Measurements from ENCODE around the gene C16orf87. TPM values are rescaled to one million over a fixed set of nuclear protein-coding genes. Genes with fewer than 3 reads are reported as not detected.
"Not testable (repeated sequence)": the region's sequence is repeated elsewhere in the genome, so short reads cannot be mapped to it uniquely, and the experiment has no call there.

The C16orf87 gene, protein sequence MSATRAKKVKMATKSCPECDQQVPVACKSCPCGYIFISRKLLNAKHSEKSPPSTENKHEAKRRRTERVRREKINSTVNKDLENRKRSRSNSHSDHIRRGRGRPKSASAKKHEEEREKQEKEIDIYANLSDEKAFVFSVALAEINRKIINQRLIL
- total RNA-seq (2014; rRNA removed; shearing (Covaris generic)): 10.8 and 11.8 TPM in 2 replicates

DNA sequence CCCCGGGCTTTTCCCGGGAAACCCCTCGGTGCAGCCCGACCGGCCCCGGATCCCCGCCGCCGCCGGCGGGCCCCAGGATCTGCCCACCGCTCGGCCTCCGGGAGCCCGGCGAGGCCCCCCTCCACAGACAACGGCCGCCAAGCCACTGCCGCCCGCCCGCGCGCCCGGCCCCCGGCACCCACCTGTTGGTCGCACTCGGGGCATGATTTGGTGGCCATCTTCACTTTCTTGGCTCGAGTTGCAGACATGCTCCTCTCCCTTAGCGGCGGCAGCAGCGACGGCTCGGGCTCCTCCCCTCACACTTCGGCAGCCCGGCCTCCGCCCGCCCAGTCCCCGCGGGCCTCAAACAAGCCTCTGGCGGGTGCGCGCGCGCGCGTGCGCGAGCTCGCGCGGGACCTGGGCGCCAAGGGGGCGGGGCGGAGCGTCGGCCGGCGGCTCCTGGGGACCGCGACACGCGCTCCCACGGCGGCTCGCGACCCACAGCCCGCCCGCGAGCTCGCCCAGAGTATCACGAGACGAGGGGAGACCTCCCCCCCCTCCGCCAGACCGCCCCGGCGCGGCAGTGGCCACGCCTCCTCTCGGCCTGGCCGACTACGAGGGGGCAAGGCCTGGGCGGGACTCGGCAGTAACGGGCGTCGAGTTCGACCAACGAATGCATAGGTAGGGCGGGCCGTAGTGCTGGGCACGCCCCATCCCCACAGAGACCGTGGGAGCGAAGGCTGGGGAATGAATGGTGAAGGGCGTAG lies at the start of gene C16orf87:
TSS of gene C16orf87 (minus strand) at position 279 of the 746 bp plus-strand sequence. CDS start at position 248, 31 bp downstream.
- DNase-seq (ENCODE audit: low read depth): peak; percentile 90

DNA sequence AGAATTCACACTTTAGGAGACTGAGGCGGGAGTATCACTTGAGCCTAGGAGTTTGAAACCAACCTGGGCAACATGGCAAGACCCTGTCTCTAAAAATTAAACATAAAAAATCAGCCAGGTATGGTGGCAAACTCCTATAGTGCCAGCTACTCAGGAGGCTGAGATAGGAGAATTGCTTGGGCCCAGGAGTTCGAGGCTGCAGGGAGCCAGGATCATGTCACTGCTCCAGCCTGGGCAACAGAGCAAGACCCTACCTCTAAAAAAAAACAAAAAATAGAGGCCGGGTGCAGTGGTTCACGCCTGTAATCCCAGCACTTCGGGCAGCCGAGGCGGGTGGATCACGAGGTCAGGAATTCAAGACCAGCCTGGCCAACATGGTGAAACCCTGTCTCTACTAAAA lies 44.3 kb upstream of the C16orf87 start:
- DNase-seq (ENCODE audit: low read depth): no peak

DNA sequence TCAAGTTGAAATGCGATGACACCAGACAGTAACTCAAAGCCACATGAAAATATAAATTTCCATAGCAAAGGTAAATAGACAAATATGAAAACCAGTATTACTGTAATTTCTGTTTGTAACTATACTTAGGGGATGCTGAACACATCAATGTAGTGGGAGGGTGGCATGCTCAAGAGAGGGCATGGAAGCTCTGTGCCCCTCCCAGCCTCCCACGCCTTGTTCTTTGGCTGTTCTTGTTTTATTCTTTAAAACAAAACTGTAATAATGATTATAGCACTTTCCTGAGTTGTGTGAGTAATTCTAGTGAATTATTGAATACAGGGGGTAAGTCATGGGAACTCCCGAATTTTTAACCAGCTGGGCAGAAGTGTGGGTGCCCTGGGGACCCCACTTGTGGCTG lies 42.2 kb upstream of the C16orf87 start:
- no peak for DNase-seq (ENCODE audit: low read depth)

DNA sequence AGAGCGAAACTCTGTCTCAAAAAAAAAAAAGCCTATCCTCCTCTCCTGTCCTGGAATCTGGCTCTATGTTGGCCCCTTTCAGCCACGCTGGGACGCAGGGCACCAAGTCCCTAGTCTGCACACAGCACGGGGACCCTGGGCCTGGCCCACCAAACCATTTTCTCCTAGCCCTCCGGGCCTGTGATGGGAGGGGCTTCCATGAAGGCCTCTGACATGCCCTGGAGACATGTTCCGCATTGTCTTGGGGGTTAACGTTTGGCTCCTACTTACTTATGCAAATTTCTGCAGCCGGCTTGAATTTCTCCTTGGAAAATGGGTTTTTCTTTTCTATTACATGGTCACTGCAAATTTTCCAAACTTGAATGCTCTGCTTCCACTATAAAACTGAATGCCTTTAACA lies 40.6 kb upstream of the C16orf87 start:
- no peak for DNase-seq (ENCODE audit: low read depth)

DNA sequence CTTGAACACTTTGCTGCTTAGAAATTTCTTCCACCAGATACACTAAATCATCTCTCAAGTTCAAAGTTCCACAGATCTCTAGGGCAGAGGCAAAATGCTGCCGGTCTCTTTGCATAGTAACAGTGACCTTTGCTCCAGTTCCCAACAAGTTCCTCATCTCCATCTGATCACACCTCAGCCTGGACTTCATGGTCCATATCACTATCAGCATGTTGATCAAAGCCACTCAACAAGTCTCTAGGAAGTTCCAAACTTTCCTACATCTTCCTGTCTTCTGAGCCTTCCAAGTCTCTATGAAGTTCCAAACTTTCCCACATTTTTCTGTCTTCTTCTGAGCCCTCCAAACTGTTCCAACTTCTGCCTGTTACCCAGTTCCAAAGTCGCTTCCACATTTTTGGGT lies 37.9 kb upstream of the C16orf87 start:
- not testable (repeated sequence) for DNase-seq (ENCODE audit: low read depth)

DNA sequence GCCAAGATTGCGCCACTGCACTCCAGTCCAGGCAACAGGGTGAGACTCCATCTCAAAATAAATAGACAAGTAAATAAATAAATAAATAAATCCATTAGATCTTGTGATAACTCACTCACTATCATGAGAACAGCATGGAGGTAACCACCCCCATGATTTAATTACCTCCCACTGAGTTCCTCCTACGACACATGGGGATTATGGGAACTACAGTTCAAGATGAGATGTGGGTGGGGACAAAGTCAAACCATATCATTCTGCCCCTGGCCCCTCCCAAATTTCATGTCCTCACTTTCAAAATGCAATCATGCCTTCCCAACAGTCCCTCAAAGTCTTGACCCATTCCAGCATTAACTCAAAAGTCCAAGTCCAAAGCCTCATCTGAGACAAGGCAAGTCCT lies 36.5 kb upstream of the C16orf87 start:
- DNase-seq (ENCODE audit: low read depth): not testable (repeated sequence)

DNA sequence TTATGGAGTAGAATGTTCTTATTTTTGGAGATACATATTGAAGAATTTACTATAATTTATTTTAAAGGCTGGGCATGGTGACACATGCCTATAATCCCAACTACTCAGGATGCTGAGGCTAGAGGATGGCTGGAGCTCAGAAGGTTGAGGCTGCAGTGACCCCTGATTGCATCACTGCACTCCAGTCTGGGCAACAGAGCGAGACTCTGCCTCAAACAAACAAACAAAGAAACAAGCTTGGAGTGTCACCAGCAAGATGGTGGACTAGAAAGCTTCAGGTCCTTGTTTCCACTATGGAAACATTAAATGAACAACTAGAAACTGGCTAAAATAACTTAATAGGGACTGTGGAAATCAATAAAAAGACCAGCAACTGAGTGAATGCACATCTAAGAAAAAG lies 35.3 kb upstream of the C16orf87 start:
- DNase-seq (ENCODE audit: low read depth): no peak

DNA sequence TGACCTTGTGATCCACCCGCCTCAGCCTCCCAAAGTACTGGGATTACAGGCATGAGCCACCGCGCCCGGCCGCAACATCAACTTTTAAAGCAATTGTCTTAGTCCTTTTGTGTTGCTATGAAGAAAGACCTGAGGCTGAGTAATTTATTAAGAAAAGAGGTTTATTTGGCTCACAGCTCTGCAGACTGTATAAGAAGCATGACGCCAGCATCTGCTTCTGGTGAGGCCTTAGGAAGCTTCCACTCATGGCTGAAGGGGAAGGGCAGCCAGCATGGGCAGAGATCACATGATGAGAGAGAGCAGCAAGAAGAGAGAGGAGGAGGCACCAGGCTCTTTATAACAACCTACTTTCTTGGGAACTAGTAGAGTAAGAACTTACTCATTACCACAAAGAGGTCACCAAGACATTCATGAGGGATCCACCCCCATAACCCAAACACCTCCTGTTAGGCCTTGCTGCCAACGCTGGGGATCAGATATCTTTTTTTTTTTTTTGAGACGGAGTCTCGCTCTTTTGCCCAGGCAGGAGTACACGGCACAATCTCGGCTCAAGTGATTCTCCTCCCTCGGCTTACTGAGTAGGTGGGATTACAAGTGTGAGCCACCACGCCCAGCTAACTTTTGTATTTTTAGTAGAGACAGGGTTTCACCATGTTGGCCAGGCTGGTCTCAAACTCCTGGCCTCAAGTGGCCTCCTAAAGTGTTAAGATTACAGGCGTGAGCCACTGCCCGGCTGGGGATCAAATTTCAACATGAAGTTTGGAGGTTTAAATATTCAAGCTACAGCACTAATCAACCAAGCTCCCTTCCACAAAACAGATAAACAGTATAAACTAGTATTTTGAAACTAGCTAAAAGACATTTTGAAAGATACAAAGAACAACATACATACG lies 31.8 kb upstream of the C16orf87 start:
- peak; percentile 13 for DNase-seq (ENCODE audit: low read depth)

DNA sequence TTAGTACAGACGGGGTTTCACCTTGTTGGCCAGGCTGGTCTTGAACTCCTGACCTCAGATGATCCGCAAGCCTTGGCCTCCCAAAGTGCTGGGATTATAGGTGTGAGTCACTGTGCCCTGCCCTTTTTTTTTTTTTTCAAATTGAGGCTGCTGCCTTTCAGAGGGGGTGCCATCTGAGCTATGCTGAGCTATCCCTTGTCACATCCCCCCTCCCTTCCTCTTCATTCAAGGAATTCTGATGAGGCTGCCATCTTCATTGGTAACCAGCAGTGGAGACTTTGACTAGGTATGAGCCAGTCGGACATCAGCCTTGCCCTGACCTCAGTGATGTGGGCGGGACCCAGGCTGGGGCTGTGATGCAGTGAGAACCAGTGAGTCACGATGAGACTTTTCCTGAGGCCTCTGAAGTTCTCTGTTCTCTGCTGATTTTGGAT lies 28.8 kb upstream of the C16orf87 start:
- peak; percentile 92 for DNase-seq (ENCODE audit: low read depth)

DNA sequence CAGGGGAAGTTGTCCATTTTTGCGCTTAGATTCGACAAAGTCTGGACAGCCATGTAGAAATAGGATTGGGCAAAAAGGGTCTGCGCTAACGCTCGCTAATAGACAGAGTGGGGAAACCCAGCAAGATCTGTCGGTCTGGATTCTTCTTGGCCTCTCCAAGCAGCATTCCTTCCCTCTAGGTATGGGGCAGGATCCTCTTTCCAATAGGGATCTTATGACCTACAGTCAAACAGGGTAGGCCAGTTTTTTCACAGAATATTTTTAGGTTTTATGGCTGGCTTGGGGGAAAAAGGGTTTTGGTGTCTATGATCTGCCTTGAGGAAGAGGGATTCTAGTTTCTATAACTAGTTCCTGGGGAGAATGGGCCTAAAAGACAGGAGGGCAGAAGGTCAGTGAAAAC lies 27.2 kb upstream of the C16orf87 start:
- no peak for DNase-seq (ENCODE audit: low read depth)

DNA sequence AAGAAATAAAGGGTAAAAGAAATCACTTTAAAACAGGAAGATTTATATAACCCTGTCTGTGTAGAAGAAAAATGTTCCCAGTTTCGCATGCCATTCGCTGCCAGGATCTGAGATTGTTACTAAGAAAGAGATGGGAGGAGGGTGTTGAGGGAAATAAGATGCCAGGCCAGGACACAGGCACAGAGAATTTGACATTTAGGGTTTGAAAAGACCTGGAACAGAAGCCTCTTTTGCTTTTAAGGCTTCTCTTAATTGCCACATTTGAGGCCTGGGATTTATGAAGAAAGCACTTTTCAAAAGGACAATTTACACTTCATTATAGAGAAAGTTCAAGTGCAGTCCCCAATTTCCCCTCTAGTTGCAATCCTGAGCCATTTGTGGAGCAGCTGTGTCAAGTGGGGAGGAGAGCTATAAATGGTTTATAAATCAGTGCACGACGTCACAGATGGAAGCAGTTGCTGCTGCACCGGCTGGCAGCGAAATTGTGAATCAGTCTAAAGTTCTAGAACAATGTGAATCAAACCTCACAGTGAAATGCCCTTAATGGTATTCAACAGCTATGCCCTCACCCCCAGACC lies 26.5 kb upstream of the C16orf87 start:
- peak; percentile 64 for DNase-seq (ENCODE audit: low read depth)

DNA sequence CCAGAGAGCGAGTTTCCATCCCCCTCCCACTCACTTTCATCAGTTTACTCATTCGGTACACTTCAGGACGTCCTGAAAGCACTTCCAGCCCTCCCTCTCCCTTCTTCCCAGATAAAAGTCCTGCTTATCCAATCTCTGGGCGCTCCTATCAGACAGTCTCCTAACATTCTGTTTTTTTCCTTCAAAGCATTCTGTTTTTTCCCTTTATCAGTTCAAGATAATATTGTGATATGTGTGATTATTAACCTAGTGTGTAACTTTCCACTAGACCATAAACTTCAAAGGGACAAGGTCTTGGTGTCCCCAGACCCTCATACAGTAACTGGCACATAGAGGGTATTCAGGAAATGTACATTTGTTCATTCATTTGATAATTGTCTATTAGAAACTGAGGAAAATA lies 24.4 kb upstream of the C16orf87 start:
- no peak for DNase-seq (ENCODE audit: low read depth)

DNA sequence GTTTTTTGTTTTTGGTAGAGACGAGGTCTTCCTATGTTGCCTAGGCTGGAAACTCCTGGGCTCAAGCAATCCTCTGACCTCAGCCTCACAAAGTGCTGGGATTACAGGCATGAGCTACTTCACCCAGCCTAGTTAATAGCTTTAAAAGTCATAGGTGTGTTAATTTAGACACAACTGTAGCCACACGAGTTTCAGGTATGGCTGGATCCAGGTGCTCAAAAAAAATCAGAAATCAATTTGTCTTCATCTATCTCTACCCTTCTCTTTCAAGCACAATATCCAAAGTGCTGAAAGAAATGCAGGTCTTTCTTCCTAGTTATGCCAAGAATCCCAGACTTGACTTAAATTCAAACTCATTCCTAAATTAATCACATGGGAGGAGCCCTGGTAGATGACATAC lies 23.9 kb upstream of the C16orf87 start:
- DNase-seq (ENCODE audit: low read depth): no peak

DNA sequence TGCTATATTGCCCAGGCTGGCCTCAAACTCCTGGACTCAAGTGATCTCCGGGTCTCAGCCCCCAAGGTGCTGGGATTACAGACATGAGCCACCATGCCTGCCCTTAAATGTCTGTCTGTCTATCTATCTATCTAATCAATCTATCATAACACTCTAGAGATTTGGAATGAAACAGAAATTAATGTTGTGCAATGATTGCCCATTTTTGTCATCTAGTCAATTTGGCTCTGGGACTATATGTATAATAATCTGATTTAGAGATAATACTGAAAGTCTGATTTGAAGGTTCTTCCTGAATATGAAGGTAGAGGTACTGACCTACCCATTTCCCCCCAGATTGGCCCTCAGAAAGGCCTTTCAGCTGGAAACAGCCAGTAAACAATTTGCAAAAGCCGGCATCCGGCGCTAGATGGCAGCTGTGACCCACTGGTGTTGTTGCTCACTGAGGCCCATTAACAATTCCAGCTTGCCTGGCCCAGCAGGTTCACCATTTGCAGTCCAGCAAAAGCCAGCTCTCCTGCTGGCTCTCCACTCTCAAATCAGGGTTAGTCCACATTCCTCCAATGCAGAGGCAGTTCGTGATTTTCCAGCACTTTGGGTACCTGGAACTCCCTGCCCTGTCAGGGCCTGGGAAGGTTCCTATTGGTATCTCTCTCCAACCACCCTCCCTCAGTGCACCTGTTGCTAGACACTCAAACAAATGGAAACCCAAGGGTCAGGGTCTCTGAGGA lies 22.9 kb upstream of the C16orf87 start:
- DNase-seq (ENCODE audit: low read depth): peak; percentile 57

DNA sequence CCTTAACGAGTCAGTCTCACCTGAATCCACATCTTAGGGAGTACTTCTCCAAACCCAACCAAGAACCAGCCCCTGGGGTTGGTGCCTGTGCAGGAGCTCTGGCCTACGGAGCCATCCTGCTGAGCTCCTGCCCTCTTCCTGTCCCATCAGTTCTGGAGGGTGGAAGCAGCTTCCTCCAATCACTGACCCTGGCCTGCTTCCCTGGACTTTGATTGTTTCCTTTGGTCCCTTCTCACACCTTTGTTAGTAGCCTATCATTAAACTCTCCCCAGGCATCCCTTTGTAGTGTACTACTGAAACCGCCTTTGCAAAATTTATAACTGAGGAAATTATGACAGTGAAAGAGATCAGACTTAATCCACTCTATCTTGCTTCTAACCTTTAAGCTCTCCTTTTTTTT lies 21.1 kb upstream of the C16orf87 start:
- DNase-seq (ENCODE audit: low read depth): no peak

DNA sequence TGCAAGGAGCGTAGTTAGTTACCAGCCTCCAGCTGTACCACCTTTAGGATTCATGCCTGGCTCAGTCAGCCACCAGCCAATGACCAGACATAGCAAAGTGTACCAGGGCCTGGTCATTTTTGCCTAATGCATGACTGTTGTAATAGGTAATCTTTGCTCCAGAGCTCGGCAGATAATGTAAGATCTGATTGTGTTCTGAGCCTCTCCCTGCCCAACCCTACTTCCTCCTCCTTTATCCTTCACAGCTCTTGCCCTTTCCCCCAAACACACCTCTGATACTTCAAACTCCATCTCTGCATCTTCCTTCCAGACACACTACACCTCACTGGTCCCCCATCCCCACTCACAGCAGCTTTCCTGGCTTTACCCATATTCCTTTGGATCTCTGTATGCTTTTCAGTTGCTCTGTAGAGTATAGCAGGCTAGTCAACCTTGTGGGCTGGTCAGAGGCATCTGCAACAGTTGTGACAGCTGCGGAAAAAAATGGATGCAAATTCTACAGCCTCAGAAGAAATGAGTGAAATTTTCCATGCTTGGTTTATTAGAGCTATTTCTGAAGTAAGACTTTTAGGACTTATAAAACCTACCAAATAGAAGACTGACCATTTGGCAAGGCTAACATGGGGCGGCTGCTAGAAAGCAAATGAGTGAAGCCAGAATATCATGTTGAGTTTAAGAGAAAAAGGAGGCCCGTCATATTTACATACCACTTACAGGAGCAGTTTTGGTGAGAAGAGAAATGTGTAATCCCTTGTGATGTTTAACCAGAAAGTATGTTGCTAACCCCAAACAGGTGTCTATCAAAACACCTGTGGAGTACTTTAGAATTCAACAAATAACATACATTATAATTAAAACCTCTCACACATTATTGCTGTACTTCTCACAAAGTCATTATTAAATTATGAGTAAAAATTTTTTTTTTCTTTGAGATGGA lies 19.9 kb upstream of the C16orf87 start:
- no peak for DNase-seq (ENCODE audit: low read depth)

DNA sequence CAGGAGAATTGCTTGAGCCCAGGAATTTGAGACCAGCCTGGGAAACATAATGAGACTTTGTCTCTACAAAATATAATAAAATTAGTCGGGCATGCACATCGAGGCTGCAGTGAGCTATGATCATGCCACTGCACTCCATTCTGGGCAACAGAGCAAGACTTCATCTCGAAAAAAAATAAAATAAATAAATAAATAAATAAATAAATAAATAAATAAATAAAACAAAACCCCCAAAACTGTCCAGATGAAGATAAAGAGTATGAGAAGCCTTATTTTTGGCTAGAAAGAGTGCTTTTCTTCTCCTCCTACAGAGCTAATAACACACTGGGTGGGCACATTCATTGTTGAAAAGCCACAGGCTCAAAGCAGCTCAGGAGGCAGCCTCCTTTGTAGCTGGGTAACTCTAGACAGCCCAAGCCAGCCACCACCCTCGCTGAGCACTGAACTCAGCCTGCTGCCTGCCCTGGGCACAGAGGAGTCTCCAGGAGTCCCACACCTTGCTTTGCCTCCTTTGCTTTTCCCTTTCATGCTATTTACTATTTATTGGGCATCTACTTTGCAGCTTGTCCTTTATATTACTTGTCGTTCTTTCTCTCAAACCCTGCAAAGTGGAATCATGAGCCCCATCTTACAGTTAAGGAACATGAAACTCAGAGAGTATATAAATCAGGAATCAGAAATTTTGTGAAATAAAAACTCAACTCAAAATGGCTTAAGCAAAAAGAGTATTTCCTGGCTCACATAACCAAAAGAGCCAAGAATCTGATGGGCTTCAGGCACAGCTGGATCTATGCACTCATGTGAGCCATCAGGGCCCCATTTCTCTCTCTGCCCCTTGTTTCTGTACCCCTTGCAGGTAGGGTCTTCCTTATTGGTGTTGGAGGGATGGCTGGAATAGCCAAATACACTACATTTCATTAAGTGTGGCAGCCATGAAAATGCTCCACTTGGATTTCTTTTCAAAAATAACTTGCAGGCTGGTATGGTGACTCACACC lies 18.1 kb upstream of the C16orf87 start:
- DNase-seq (ENCODE audit: low read depth): no peak

DNA sequence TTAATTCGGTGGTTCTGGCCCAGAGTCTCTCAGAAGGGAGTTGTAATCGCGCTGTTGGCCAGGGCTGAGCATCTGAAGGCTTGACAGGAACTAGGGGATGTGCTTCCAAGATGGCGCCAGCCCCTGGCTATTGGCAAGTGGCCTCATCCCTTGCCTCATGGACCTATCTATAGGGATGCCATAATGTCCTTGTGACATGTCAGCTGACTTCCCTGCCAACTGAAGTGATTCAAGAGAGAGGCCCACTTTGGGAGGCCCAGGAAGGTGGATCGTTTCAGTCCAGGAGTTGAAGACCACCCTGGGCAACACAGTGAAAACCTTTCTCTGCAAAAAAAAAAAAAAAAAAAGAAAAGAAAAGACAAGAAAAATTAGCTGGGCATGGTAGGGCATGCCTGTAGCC lies 15.0 kb upstream of the C16orf87 start:
- DNase-seq (ENCODE audit: low read depth): no peak

DNA sequence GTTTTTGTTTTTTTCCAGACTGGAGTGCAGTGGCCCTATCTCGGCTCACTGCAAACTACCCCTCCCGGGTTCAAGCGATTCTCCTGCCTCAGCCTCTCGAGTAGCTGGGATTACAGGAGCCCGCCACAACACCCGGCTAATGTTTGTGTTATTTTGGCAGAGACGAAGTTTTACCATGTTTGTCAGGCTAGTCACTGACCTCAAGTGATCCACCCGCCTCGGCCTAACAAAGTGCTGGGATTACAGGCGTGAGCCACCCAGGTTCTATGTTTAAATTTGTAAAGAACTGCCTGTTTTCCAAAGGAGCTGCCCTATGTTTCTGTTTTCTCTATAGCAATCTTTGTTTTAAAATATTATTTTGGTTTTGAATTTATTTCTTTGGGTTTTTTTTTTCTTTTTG lies 13.8 kb upstream of the C16orf87 start:
- no peak for DNase-seq (ENCODE audit: low read depth)
